Choroid plexus epithelial cell (primary cell): ENCODE measurements around the gene LRRC2.
"Not testable (repeated sequence)": the region's sequence is repeated elsewhere in the genome, so short reads cannot be mapped to it uniquely, and the experiment has no call there.

Experiments used
- DNase-seq: peaks from one replicate; pipeline ENCODE4 v3.0.0-alpha.2; 2010; ENCODE audit warnings: low read depth
- H3K4me3 ChIP-seq: 2 replicates; pipeline ENCODE4 v1.5.1; 2011; ENCODE audit warnings: low read depth, mild to moderate bottlenecking, control low read depth, low read length, moderate library complexity
- TF ChIP-seq, protein P1 (sequence below): conservative IDR thresholded peaks from 2 replicates; pipeline ENCODE4 v1.5.1; 2011; ENCODE audit warnings: low read depth, mild to moderate bottlenecking, control low read depth, inconsistent platforms, low read length, moderate library complexity

Gene LRRC2

DNA sequence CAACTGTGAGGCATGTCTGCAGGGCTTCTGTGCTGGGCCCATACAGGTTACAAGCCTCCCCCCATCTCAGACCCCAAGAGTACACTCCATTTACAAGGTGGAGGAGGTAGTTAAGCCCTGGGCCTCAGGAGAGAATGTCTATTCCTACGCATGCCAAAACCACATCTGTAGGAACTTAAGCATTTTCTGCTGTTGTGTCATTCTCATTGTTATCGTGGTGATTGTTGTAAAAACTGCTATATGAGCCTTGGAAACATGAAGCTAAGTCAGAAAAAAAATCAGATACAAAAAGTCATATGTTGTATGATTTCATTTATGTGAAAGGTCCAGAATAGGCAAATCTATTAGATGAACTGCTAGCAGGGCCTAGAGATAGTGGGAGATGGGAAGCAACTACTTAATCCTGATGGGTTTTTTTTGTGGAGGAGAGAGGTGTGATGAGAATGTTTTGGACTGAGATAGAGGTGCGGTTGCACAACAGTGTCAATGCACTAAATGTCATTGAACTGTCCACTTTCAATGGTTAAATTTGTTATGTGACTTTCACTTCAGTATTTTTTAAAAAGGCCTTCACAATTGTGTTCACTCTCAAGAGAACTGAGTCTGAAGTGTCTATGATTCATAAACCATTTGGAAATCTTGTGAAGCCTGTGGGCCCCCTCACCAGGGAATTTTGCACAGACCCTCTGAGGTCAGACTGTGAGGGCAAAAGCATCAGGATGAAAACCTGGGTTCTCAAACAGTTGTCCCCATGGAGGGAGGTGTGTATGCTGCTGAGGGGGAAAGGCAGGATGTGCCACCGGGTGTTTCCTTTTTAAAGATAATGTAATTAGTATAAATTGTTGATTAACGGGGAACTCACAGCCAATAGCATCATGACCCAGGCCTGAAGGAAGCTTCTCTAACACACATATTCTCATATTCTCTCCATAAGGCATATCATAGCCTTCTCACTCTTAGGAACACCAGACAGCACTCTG is 65.2 kb downstream of the LRRC2 start:
- peak; percentile 51 for DNase-seq
- no peak overlapping the region for H3K4me3 ChIP-seq
- TF ChIP-seq, protein P1, sequence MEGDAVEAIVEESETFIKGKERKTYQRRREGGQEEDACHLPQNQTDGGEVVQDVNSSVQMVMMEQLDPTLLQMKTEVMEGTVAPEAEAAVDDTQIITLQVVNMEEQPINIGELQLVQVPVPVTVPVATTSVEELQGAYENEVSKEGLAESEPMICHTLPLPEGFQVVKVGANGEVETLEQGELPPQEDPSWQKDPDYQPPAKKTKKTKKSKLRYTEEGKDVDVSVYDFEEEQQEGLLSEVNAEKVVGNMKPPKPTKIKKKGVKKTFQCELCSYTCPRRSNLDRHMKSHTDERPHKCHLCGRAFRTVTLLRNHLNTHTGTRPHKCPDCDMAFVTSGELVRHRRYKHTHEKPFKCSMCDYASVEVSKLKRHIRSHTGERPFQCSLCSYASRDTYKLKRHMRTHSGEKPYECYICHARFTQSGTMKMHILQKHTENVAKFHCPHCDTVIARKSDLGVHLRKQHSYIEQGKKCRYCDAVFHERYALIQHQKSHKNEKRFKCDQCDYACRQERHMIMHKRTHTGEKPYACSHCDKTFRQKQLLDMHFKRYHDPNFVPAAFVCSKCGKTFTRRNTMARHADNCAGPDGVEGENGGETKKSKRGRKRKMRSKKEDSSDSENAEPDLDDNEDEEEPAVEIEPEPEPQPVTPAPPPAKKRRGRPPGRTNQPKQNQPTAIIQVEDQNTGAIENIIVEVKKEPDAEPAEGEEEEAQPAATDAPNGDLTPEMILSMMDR, result no peak

DNA sequence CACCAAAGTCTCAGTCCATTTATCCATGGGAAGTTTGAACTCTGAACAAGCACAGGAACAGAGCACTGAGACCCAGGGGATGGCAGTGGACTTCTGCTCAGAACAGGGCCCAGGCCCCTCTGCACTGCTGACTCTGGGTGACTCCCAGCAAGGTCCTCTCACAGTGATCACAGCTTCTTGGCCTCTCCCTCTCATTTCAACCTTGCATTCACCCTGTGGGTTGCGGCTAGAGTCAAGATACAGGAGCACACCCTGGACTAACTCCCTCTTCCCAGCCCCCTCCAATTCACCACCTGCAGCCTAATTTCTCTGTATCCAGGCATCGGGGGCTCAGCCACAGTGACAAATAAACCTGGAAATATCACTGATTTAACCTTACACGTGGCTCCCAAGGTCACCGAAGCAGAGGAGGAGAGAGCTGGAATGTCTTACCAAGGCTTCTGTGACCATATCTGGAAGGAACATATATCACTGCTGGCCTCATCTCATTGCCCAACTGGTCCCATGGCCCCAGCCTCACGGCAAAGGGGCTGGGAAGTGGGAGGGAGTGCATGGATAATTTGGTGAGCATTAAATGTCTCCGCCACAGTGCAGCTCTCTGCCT is 67.1 kb downstream of the LRRC2 start:
- no peak for DNase-seq
- TF ChIP-seq, protein P1, result no peak
- no peak overlapping the region for H3K4me3 ChIP-seq

- TF ChIP-seq, protein P1, result no peak
- H3K4me3 ChIP-seq, result no peak within 1 kb of the TSS
- DNase-seq, result no peak
Observed at GRCh38 chr3:46497556-46498265, 68.4 kb downstream of the LRRC2 start, which contains the start of gene RTP3. Gene RTP3 (plus strand): TSS chr3:46497976. CDS start chr3:46498063, 87 bp downstream.

- DNase-seq, result peak; percentile 33
- TF ChIP-seq, protein P1, result peak; percentile 58
- H3K4me3 ChIP-seq, result no peak overlapping the region
Observed at GRCh38 chr3:46496746-46497555, 69.2 kb downstream of the LRRC2 start.

DNA sequence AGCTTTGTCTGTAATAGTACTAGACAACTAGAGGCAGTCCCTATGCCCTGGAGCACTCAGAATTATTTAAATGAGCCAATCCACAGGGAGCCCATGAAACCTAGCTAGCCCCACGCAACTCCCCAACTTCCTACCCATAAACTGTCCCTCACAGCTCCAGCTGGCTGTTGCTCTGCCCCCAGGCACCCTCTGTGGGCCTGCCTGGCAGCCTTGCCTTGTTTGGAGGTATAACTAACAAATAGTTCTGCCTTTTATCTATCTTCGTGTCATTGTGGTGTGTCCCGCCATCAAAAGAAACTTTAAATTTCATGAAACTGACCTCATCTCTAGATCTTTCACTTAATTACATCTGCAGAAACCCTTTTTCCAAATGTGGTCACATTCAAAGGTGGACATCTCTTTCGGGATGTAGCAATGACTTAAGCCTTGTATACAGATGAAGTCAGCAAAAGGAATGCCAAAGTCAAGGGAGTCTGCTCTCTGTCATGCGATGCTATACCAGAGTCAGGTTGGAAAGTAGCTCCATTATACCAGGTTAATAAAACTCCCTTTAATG is 70.1 kb downstream of the LRRC2 start:
- DNase-seq, result peak; percentile 42
- H3K4me3 ChIP-seq, result no peak overlapping the region
- TF ChIP-seq, protein P1, result no peak

DNA sequence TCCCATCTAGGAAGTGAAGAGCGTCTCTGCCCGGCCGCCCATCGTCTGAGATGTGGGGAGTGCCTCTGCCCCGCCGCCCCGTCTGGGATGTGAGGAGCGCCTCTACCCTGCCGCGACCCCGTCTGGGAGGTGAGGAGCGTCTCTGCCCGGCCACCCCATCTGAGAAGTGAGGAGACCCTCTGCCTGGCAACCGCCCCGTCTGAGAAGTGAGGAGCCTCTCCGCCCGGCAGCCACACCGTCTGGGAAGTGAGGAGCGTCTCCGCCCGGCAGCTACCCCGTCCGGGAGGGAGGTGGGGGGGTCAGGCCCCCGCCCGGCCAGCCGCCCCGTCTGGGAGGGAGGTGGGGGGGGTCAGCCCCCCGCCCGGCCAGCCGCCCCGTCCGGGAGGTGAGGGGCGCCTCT is 71.6 kb downstream of the LRRC2 start:
- DNase-seq, H3K4me3 ChIP-seq: not testable (repeated sequence)
